NCI-H2227 treated with DMSO at 0.1 percent for 48 hours (cell line): ENCODE measurements around the gene METTL21C.
A peak's percentile ranks its signal among the peaks of the same experiment; 100 is the strongest.

Experiments used
- DNase-seq: peaks from one replicate; lab custom pipeline; 2025; lab: John Stamatoyannopoulos, UW

The METTL21C gene

DNA sequence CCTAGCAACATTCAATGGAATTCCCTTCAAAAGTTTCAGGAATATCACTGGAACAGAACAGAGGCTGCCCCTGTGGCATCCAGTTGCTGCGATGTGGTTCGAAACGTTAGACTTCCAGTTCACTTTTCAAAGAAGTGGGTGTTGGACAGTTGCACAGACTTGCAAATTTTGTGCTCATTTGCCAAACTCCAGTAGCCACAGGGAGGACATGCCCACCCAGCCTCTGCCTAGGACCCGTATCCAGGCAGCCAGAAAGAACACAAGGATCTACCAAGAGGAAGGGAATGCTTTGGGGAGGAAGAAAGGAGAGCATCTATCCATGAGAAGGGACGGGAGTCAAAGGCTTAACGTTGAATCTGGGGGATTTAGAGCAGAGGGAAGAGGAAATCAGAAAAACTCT, at the start of gene METTL21C:
Gene METTL21C, minus strand, starts transcription at position 108 of the 400 bp plus-strand sequence. CDS start 546 bp downstream, outside the sequence.
- no peak for DNase-seq

DNA sequence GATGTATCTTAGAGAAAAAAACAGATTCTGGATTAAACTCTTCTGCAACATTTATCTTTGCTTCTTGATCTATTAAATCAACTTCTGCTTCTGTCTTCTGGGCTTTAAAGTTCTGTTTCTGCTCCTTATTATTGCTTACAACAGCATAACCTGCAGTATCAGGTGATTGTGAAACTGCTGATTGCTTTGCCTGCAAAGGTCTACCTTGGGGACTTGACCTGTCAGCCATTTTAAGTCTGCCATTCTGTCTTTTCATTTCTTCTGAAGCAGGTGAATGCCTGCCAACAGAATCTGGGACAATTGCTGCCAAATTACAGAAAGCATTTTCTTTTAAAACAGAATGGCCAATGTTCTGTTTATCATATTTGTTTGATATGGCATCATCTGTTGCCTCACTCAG, 47.7 kb upstream of the METTL21C start:
- no peak for DNase-seq

DNA sequence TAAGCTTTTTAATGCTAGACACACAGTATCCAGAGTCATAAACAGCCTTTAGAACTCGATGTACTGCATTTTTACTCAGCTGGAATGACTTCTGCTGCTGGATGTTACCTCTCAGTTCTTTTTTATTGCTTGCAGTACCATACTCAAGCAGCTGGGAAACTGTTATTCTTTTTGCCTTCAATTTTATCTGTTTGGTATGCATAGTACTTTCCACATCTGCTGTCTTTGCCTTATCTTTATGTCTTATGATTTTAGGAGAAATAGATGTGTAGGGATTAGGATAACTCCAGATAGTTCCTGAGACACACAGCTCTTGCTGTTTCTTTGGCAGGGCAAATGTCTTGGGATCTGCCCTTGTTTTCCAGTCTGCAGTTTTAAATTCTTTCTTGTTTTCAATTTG, 47.3 kb upstream of the METTL21C start:
- DNase-seq = no peak

DNA sequence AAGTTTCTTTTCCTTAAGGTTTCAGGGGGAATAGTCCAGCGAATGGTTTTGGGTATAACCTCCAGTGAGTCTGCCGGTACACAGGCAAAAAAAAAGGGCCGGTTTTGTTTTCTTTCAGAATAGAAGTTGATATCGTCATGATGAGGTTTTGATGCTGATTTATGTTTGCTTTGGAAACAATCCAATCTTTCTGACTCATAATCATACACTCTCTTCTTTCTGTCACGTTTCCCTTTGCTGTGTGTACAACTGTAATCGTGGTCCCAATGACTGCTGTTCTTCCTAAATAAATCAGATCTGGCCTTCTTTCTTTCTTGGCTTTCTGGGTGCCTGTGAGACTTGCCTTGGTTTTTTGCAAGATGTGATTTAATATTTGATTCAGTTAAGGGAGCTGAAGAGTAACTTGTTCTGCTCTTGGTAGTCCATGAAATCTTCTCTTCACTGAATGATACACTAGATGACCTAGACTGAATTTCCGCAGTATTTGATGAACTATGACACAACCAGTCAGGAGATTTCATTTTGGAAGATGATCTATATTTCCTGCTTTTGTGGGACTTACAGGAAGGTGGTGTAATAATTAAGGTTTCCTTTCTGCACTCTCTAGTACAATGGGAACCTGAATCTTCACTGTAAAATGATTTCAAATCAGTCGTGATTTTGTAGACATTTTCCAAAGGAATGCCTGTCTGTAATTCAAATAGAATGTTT, 34.9 kb upstream of the METTL21C start:
- no peak for DNase-seq

DNA sequence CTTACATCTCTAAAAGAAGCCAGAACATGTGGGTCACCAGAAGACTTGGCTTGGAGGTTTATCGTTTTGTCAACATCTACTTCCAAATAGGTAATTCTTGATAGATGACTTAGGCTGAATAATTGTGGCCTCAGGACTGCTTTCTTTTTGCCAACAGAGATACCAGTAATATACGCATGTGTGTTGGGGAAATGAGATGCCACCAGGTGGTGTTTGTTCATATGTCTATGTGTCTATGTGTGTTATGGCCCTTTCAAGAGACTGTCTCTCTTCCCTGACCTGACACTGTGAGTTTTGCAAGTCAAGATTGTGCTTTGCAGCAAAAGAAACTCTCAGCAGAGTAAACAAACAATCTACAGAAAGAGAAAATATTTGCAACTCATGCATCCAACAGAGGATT, 31.6 kb upstream of the METTL21C start:
- no peak for DNase-seq

DNA sequence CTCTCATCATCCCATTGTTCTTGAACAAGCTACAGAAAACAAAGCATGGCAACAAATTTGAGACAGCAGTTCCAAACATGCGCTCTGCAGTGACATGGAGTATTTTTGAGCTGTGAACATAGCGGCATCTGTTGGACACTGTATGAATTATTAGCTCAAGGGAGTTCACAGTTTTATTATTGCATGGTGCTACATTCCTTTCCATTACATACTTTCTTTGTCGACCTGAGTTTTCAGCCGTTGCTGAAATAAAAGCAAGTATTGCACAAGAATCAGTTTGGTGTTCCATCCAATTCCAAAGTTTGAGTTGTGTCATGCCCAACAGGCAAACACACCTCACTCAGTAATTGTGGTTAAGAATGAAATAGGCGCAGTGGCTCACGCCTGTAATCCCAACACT, 30.1 kb upstream of the METTL21C start:
- DNase-seq = peak; percentile 11

DNA sequence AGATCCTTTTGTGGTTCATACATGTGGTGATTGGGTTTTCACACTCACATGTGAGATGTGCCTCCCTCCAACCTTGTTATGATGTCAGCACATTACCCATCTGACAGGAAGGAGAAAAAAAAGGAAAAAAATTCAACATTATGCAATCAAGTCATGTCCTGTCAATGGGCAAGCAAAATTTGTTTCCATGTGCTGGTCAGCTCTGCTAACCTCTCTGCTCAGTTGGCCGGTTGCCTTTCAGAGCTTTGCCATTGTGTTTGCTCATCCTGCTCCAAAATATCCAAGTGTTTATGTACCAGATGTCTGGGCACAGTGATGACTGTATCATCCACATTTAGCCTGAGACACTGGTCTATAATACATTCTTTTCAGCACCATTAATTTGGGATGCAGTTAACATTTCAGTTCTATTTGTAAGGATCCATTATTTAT, 27.0 kb upstream of the METTL21C start:
- no peak for DNase-seq

DNA sequence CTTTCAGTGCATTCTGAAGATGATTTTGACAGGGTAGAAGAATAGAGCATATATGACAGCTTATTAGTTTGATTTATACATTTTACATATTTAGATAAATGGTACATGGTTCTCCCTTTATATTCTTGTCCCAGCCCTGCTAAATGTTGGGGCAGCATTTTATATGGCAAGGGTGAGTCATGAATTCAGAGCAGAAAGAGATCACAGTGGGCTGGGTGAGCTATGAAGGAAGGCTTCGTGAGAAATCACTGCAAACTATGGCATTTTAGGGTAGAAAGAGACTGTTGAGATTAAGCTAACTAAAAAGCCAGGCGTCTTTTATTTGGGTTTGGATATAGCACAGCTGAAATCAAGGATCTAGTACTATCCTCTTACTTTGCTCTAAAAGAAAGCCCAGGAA, 23.9 kb upstream of the METTL21C start:
- DNase-seq = no peak

DNA sequence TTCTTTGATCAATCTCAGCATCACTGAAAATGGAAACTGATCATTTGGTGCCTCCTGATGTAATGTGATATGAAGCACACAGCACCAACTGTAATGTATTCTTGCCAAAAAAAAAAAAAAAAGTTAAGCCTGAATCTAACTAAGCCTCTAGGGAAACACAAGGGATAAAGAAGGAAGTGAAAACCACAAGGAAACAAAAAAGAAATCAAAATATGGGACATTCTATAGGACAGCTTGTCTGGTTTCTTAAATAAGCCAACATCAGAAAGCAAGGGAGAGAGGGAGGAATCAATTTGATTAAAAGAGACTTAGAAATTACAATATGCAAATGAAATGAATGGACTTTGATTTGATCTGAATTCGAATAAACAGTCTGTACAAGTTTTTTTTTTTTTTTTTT, 20.6 kb upstream of the METTL21C start:
- no peak for DNase-seq

DNA sequence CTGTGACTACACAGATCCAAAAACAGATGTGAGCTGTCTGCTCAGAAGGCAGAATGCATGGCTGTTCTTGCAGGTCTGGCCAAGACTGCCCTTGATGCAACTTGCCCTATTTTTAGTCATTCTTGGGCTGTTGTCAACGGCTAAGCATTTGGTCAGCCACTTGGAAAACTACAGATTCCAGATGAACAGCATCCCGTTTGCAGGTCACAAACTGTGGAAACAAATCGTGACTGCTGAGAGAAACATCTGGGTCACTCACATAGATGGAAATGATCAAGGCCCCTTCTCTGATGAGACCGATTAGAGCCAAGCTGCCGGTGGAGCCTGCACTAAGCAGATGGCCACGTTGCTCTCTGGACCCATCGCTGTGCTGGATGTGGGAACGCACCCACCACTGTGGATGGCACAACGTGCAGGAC, 15.4 kb upstream of the METTL21C start:
- no peak for DNase-seq

DNA sequence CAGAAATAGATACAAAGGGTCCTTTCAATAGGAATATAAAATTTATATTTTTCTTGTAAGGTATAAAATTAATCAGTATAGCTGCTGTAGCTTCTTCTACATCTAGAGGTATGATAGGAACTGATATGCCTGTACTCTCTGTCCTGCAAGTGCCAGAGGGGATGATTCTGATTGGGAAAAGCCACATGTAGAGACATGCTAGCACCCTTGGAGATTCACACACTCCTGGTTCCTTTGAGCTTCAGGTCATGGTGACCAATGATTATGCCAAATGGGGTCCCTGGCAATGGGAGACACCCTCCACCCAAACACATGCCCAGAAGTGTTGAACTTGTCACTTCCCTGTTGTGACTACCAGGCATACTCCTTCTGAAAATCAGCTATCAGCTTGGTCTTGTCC, 14.7 kb upstream of the METTL21C start:
- no peak for DNase-seq

DNA sequence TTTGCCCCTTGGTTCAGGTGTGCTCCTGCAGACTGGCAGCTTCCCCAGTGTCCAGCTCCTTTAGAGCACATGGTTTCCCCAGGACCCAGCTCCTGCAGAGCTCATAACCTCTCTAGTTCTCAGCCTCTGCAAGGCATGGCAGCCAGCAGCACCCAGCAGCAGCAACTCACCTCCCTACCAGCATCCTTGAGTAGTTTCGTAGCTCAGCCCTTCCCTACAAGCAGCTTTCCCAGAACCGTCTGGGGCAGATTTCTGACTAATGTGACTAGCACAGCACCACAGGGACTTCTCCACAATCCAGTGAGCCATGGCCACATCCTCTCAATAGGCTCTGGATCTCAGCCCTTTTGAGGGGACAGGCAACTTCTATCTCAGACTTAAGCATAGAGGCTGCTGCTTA, 14.1 kb upstream of the METTL21C start:
- DNase-seq = no peak

DNA sequence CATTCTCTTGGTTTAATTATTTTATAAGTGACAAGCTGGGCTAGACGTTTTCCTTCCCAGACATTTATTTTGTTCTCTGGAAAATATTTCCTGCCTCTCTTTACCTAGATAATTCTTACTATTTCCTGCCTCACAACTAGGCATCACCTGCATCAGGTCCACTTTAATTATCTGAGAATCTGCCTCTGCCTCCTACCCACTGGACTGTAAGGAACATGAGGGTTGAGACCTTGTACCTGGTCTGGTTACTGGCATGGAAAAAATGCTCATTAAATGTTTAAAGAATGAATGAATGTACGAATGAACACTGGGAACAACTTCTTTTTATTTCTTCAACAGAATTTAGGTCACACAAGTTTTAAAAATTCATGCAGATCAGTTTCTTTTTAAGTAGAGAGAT, 13.4 kb upstream of the METTL21C start:
- no peak for DNase-seq

DNA sequence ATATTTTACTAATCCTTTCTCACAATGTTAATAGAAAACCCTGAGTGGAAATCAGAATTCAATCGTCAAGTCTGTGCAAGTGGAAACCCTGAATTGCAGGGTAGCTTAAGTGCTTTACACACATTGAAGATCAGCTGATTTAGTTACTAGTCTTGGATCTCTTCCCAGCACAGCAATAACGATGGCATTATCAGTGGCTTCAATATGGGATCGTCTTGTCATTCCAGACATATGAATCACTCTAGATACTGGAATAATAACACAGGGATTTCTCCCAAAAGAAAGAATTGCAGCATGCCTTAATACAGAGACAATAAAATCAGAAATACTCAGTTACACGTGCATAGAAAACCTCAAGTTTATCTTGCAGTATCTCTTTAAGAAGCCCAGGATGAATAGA, 12.6 kb upstream of the METTL21C start:
- DNase-seq = peak; percentile 2

DNA sequence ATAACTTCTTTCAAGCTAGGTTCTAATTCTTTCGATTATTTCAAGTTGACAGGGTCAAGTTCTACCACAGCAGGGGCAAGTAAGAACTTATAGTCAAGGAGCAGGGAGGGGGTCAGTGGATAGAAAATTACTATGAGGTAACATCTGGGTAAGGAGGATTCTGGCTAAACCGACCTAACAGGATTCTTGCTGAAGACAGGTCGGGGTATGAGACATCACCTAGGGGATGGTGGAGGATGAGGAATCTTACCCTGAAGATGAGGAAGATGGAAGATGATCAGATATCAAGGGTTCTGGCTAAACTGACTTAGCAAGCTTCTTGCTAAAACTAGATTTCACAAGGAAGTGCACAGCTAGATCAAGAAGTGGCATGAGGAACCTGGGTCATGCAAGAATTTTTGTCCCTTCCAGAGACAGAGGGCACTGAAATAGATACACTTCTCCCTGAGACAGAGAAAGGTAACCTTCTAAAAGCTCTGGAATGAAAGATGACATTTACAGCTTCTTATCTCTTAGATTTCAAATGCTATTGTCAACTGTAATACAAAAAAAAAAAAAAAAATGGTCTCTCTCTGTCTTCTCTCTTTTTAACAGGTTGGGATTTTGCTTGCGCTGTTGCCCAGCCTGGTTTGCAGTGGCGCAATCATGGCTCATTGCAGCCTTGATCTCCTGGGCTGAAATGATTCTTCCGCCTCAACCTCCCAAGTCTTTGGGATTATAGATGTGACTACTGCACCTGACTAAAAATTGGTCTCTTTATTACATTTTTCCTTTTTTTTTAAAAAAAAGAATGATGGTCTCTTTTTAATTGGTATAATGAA, 9.6 kb upstream of the METTL21C start:
- no peak for DNase-seq

DNA sequence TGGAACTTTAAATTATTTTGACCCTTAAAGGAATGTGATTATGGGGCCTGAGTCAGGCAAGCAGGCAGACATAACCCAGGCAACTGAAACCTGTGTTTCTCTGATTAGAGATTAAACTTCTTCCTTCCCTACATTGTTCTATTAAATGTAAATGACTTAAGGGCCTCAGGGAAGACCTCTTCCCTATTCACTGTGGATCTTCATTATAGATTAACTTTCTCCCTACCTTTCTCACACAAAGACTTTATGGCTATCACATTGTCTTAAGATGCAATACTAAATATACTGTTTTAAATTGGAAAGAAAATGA, 8.8 kb upstream of the METTL21C start:
- DNase-seq = no peak

DNA sequence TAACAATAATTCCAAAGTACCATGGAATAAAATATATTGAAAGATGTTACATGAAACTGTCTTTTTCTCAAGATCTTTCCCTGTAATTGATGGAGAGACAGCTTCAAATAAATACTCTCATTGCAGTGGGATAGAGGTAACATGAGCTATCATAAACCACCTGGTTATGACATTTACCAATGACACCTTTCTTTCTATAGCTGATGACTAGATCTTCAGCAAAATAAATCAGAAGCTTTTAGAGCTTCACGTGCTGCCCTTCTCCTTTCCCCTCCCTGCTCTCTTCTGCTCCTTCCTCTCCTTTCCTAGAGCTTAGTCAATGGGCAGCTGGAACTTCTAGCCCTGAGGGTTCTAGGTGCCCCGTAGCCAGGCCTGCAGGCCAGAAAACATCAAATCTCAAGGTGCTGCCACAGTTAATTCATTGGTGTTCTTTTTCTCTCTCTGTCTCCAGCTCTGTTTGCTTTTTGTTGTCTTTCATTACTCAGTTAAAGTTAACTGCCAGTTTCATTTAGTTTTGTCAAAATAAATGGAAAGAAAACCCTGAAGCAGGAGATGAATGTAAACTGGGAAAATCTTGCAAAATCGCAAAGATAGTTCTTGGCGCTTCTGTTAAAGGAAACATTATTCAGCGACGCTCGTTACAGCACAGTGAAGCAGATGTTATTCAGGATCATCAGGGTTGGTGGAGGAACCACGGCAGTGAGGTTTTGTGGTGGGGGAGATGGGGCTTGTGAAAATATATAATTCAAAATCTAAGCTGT, 8.3 kb upstream of the METTL21C start:
- no peak for DNase-seq

DNA sequence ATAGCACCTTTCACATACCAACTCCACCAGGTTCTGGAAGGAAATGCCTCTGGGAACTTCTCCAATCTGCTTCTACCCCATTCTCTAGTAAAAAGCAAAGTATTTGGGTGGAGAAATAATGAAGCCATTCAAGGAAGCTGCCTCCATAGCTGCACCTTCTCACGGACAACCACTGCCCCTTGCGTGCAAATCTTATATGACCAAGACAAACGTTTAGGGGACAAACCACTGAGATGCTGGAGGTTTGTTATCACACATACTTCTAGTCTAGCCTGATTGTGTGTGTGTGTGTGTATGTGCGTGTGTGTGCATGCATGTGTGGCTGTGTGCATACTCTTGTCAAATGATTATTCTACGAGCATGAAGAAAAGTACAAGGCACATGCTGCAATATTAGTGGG, 6.5 kb upstream of the METTL21C start:
- no peak for DNase-seq

DNA sequence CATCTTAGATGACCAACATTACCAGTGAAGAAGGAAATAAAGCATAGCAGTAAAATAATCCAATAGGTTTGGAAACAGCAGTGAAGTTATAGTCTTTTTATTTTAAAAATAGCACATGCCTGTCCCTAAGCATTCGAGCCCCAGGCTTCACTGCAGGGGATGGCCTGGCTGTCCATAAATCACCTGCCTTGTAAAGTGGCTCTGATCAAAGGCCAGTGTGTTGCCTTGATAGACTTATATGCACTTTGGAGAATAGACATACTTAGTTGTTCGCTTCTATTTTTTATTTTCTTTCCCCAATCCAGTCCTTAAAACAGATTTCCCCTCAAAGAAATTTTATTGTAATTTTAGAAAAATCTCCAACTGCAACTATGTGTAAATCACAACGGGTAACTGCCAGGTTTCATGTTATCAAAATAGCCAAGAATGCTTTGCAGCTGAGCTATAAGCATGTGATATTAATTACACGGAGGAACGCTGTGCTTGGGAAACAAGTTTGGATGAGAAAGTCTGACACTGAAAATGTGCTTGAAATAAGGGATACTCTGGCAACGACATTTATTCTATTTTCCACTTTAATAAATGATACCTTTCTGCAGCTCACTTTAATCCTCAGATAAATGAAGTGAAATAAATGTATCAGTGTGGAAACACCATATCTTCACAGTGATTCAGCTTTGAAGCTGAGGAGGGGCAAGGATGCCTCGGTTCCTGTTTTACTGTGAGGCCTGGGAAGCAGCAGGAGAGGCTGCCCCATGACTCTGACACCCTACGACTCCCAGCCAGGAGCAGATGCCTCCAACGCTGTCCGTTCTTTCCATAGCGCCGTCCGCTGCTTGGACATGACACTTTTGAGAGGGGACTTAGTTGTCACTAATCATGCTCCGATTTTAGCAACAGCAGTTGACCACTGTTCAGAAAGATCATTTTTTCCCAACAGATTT, 5.5 kb upstream of the METTL21C start:
- no peak for DNase-seq

DNA sequence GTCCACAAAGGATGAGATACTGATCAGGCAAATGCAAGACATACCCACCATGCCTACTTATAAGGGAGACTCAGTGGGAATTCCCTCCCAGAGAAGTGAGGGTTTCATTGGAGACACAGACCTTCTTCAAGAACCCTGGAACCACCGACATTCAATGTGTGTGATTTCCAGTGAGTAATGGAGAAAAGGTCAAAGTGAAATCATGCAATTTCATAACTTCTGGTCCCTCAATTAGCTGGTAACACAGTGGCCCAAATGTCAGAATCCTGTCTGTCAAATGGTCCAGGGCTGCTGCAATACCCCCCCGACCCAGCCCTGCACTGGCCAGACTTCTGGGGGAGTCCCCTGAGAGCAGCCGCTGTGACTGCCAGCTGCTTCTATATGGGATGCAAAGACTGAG, 4.7 kb upstream of the METTL21C start:
- no peak for DNase-seq

DNA sequence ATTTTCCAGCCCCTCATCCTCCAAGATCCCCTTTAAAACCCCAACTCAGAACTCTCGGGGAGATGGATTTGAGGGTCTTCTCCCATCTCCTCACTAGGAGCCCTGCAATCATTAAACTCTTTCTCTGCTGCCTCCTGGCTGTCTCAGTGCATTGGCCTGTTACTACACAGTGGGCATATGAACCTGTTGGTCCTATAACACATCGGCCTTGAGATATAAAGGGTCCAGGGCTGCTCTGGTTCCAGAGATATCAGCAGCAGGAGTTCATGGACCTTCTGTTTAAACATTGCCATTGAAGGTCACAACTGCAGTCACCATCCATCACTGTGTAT, 3.8 kb upstream of the METTL21C start:
- no peak for DNase-seq
